Measurements from ENCODE around the gene APOA1.

DNA sequence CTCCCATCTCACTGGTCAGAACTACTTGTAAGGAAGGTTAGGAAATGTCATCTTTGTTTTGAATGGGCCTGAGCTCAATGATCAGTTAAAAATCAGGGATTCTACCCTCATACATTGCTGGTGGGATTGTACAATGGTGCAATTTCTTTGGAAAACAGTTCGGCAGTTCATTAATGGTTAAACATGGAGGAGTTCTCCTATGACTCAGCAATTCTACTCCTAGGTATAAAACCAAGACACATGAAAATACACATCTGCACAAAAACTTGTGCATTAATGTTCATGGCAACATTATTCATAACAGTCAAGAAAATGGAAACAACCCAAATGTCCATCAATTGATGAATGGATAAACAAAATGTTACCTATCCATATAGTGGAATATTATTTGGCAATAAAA lies 40.9 kb downstream of the APOA1 start:
- TF ChIP-seq, protein P1, sequence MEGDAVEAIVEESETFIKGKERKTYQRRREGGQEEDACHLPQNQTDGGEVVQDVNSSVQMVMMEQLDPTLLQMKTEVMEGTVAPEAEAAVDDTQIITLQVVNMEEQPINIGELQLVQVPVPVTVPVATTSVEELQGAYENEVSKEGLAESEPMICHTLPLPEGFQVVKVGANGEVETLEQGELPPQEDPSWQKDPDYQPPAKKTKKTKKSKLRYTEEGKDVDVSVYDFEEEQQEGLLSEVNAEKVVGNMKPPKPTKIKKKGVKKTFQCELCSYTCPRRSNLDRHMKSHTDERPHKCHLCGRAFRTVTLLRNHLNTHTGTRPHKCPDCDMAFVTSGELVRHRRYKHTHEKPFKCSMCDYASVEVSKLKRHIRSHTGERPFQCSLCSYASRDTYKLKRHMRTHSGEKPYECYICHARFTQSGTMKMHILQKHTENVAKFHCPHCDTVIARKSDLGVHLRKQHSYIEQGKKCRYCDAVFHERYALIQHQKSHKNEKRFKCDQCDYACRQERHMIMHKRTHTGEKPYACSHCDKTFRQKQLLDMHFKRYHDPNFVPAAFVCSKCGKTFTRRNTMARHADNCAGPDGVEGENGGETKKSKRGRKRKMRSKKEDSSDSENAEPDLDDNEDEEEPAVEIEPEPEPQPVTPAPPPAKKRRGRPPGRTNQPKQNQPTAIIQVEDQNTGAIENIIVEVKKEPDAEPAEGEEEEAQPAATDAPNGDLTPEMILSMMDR (IDR thresholded peaks at IDR 0.05): no peak
- no peak for TF ChIP-seq POLR2A (IDR thresholded peaks at IDR 0.05)

Measured in testis (tissue), 2 donors.